ENCODE measurements around the gene CUEDC1.

- TF ChIP-seq HNRNPUL1 (IDR thresholded peaks at IDR 0.05; ENCODE audit: low read length) = no peak
- no peak for TF ChIP-seq CREB3L1 (IDR thresholded peaks at IDR 0.05; ENCODE audit: borderline replicate concordance, low read depth)
- no peak for TF ChIP-seq ZBTB49 (CRISPR knock-in tag; IDR thresholded peaks at IDR 0.05; ENCODE audit: borderline replicate concordance)
- TF ChIP-seq ZNF23 (CRISPR knock-in tag; IDR thresholded peaks at IDR 0.05) = no peak
- TF ChIP-seq ARID3A (IDR thresholded peaks at IDR 0.05; ENCODE audit: borderline replicate concordance, low read depth, low read length) = no peak
- TF ChIP-seq GATA2 (CRISPR knock-in tag; IDR thresholded peaks at IDR 0.05) = no peak
- no peak for TF ChIP-seq HDAC6 (IDR thresholded peaks at IDR 0.05; ENCODE audit: low read depth, low read length)
- no peak for TF ChIP-seq CTCF (IDR thresholded peaks at IDR 0.05 in 2 of 3, conservative IDR thresholded peaks at IDR 0.05 in 1 of 3; ENCODE audit: insufficient read depth in 2 of 3, low read depth in 1 of 3, low read length in 3 of 3)
- TF ChIP-seq TAF1 (IDR thresholded peaks at IDR 0.05; ENCODE audit: control insufficient read depth, extremely low read depth, insufficient read depth, low read length, severe bottlenecking) = no peak
- TF ChIP-seq, protein P1, sequence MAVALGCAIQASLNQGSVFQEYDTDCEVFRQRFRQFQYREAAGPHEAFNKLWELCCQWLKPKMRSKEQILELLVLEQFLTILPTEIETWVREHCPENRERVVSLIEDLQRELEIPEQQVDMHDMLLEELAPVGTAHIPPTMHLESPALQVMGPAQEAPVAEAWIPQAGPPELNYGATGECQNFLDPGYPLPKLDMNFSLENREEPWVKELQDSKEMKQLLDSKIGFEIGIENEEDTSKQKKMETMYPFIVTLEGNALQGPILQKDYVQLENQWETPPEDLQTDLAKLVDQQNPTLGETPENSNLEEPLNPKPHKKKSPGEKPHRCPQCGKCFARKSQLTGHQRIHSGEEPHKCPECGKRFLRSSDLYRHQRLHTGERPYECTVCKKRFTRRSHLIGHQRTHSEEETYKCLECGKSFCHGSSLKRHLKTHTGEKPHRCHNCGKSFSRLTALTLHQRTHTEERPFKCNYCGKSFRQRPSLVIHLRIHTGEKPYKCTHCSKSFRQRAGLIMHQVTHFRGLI (CRISPR knock-in tag; IDR thresholded peaks at IDR 0.05) = no peak
- TF ChIP-seq RCOR1 (IDR thresholded peaks at IDR 0.05; ENCODE audit: borderline replicate concordance in 1 of 2, low read depth in 2 of 2, low read length in 2 of 2) = no peak
Measured at GRCh38 chr17:57861790-57862693, 93.2 kb downstream of the CUEDC1 start.
